ENCODE measurements around the gene CPT1B. TPM values are rescaled to one million over a fixed set of nuclear protein-coding genes. Genes with fewer than 3 reads are reported as not detected.
A peak's percentile ranks its signal among the peaks of the same experiment; 100 is the strongest.
"Not testable (repeated sequence)": the region's sequence is repeated elsewhere in the genome, so short reads cannot be mapped to it uniquely, and the experiment has no call there.

CPT1B gene
- total RNA-seq, 1 experiment from 2014 or later: 10.4 TPM

DNA sequence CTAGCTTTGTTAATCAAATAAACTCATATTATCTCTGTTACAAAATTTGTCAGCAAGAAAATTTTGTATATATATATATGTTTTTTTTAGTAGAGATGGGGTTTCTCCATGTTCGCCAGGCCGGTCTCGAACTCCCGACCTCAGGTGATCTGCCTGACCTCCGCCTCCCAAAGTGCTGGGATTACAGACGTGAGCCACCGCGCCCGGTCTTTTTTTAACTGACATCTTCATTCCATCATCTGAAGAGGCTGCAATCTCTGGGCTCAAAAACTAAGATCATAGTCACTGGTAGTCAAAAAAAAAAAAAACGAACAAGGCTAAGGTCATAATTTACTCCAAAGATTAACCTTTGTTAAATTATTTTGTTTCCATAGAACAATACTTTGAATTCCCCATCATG is 37.8 kb downstream of the CPT1B start:
- in situ Hi-C loops (cut with HindIII; ENCODE audit: low pct_unique_long_range_greater_than_20kb, low sequenced_read_pairs): no loop called here
- no peak for DNase-seq (ENCODE audit: low read depth)

DNA sequence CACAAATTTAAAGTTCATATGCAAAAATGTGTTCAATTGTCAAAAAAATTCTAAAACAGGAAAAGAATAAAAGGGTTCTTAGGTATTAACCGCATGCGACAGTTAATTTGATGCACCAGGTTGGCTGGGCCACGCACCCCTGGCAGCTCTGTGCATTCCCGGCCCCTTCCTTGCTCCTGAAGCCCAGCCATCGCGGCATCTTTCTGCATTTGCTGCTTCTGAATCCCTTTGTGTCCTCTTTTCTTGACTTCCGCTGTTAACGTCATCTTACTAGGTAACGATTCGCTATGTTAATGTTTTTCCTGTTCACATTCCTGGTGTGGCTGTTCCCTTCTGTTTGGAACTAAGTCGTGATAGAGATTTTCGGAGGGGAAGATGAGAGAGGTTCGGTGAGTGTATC is 40.5 kb downstream of the CPT1B start:
- in situ Hi-C loops (cut with HindIII; ENCODE audit: low pct_unique_long_range_greater_than_20kb, low sequenced_read_pairs): no loop called here
- DNase-seq (ENCODE audit: low read depth): no peak

DNA sequence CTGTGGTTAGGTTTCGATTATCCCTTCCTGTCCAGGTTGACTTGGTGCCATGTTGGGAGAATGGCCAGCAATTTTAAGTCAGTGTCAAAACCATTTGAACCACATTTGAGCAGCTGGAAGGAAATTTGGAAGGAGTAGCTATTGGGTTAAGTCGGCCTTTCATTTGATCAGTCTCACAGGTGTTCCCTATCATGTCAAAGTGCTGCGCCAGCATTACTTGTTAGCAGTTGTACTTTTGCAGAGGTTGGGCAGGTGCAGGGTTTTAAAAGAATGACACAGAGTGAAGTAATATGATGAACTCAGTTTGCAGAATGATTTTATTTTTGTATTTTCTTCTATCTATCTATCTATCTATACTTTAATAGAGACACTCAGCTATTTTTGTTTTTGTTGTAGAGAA is 42.0 kb downstream of the CPT1B start:
- DNase-seq (ENCODE audit: low read depth): no peak
- in situ Hi-C loops (cut with HindIII; ENCODE audit: low pct_unique_long_range_greater_than_20kb, low sequenced_read_pairs): no loop called here

DNA sequence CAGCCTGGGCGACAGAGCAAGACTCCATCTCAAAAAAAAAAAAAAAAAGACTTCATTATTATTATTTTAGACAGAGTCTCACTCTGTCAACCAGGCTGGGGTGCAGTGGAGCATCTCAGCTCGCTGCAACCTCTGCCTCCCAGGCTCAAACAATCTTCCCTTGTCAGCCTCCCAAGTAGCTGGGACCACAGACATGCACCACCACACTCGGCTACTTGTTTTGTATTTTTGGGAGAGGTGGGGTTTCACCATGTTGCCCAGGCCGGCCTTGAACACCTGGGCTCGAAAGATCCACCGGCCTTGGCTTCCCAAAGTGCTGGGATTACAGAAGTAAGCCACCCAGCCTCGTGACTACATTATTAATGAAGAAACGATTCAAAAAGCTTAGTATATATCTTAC is 43.1 kb downstream of the CPT1B start:
- in situ Hi-C loops (cut with HindIII; ENCODE audit: low pct_unique_long_range_greater_than_20kb, low sequenced_read_pairs): no loop called here
- no peak for DNase-seq (ENCODE audit: low read depth)

DNA sequence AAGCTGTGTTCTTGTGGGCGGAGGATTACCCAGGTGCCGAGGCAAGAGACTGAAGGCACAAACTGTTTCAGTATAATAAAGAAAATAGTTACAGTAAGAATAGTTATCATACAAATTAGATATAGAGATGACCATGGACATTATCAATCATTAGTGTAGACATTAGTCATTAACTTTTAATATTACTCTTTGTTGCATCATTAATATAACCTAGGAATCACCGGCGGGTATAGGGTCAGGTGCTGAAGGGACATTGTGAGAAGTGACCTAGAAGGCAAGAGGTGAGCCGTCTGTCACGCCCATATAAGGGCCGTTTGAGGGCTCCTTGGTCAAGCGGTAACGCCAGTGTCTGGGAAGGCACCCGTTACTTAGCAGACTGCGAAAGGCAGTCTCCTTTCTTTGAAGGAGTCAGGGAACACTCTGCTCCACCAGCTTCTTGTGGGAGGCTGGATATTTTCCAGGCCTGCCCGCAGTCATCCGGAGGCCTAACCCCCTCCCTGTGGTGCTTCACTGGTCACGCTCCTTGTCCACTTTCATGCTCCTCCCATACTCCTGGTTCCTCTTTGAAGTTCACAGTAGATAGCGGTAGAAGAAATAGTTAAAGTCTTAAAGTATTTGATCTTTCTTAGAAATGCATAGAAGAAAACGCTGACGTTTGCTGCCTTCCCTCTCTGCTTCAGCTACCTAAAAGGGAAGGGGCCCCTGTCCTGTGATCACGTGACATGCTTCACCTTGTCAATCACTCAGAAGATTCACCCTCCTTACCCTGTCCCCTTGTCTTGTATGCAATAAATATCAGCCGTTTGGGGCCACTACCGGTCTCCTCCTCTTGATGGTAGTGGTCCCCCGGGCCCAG is 44.1 kb downstream of the CPT1B start:
- DNase-seq (ENCODE audit: low read depth): peak; percentile 58
- in situ Hi-C loops (cut with HindIII; ENCODE audit: low pct_unique_long_range_greater_than_20kb, low sequenced_read_pairs): not testable (repeated sequence)

DNA sequence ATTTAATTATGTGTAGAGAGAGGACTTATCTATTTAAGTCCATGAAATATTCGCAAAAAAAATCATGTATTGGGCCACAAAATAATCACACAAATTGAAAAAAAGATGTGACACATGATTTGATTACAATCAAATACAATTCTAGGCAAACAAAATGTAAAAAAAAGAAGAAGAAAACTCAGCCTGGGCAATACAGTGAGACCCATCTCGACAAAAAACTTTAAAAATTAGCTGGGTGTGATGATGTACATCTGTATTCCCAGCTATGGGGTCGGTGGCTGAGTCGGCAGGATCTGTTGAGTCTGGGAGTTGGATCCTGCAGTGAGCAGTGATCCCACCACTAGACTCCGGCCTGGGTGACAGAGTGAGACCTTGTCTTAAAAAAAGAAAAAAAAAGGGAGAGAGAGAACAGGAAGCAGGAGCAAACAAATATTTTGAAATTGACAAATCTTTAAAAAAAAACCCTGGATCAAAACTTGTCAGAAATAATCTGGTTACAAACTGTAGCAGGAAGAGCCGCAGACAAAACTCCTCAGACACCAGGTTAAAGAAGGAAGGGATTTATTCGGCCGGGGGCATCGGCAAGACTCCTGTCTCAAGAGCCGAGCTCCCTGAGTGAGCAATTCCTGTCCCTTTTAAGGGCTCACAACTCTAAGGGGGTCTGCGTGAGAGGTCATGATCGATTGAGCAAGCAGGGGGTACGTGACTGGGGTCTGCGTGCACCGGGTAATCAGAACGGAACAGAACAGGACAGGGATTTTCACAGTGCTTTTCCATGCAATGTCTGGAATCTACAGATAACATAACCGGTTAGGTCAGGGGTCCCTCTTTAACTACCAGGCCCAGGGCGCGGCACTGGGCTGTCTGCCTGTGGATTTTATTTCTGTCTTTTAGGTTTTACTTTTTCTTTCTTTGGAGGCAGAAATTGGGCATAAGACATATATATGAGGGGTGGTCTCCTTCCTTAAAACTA is 45.1 kb downstream of the CPT1B start:
- in situ Hi-C loops (cut with HindIII; ENCODE audit: low pct_unique_long_range_greater_than_20kb, low sequenced_read_pairs): no loop called here
- no peak for DNase-seq (ENCODE audit: low read depth)

DNA sequence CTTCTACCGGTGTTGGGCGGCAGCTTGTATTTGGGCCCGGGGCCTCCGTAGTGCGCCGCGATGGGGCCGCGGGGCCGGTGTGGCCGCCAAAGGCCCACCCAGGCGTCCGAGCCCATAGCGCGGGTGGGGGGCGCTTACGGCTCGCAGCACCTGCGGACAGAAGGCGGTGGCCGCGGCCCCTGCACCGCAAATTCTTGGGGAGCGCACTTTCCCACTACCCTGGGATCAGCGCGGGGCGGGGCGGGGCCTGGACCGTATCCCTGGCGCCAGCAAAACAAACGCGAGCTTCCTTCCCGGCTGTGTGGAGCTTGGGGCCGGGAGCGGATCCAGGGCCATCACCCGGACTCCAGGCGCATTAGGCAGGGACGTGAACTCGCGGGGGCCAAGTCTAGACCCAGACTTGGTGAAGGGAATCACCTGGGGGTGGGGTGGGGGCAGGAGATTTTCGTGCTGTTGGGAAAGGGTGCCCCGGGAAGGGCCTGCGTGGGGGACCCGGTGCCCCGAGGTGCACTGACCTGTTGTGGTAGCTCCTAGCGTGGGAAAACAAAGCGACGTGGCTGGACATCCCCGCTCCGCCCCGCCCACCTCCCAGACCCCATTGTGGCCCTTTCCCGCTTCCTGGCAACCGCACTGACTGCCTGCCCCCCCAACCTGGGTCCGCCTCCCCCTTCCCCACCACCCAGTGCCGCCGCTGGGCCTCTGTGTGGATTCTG is 46.1 kb downstream of the CPT1B start:
- in situ Hi-C loops (cut with HindIII; ENCODE audit: low pct_unique_long_range_greater_than_20kb, low sequenced_read_pairs): no loop called here
- peak; percentile 79 for DNase-seq (ENCODE audit: low read depth)

DNA sequence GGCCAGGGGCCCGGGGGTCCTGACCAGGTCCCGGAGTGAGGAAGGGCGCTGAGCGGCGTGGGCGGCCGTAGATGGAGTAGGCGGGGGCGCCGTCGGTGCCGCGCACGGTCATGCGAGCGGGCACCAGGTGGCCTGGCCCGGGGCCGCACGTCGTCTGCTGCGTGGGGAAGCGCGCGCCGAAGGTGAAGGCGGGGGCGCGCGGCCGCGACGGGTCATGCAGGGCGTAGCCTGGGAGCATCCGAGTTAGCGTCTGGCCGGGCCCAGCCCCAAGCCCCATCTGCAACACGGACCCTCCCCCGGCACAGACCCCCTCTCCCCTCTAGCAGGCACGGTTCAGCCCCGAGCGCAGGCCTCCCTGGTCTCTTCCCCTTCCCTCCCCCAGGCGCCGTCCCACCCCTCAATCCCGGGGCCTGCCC is 46.7 kb downstream of the CPT1B start:
- in situ Hi-C loops (cut with HindIII; ENCODE audit: low pct_unique_long_range_greater_than_20kb, low sequenced_read_pairs): no loop called here
- DNase-seq (ENCODE audit: low read depth): peak; percentile 68

DNA sequence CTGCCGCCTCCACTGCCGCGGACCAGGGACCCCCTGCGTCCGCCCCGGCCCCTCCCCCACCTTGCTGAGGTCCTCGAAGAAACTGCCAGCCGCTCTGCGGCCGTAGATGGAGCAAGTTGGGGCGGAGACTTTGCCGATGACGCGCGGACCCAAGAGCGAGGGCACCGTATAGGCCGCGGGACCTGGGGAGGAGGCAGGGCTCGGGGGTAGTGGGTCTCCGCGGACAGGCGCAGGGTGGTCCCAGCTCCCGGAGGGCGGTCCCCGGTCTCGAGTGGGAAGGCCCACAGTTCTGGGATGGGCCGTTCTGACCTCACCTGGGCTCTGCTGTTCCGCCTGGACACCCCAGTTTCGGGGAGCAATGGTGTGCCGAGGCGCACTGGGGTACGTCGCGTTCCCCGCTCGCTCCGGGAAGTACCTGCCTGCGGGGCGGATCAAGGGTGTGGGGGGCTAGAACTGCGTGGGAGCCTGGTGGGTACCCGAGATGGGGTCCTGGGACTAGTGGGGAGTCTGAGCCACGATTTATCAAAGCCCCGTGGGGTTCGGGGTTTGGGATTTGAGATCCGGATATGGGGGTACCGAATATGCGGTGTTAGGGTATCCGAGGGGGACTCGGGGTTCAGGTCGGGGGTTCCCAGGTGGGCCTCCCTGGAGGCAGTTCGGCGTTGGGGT is 47.2 kb downstream of the CPT1B start:
- in situ Hi-C loops (cut with HindIII; ENCODE audit: low pct_unique_long_range_greater_than_20kb, low sequenced_read_pairs): no loop called here
- peak; percentile 88 for DNase-seq (ENCODE audit: low read depth)

DNA sequence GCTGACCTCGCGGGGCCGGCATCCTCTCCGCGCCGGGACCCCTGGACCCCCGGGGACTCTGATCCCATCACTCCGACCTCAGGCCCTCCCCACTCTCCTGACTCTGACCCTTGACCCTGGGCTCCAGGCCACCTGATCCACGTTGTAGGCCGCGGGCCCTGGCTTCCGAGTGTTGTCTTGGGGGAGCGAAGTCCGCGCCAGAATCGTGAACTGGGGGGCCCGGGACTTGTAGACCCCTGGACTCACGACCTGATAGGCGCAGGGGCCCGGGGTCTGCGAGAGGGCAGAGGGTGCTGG is 47.7 kb downstream of the CPT1B start:
- in situ Hi-C loops (cut with HindIII; ENCODE audit: low pct_unique_long_range_greater_than_20kb, low sequenced_read_pairs): no loop called here
- no peak for DNase-seq (ENCODE audit: low read depth)

DNA sequence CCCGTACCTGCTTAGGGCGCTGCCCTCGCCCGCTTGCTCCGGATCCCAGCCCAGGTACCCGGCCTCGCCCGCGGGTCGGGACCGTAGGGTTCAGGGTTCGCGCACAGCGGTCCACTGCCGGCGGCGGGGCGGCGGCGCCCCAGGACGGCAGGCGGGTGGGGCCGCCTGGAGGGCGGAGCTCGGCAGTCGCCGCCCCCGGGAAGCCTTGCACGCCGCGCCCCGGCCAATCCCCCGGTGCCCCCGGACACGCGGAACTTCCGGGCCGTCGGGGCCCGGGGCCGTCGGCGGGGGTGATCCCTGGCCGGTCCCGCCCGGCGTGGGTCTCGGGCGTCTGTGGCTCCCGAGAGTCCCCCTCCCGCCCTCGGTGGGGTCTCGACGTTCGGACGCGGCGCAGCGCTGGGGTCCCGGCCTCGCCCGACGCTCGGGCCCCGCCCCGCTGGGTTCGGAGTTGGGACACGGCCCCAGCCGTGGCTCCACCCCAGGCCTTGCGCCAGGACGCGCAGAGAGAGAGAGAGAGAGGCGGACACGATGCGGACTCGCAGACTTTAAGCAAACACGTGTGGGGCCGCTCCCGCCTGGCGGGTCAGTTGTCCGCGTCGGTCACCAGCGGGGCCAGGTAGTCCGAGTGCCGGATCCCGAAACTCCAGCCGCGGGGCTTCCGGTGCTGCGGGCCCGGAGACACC is 48.2 kb downstream of the CPT1B start, which contains the start of gene TYMP:
Gene TYMP, minus strand, starts transcription at position 116 of the 683 bp plus-strand sequence. CDS start 303 bp downstream, outside the sequence.
- peak; percentile 94 for DNase-seq (ENCODE audit: low read depth)
- in situ Hi-C loops (cut with HindIII; ENCODE audit: low pct_unique_long_range_greater_than_20kb, low sequenced_read_pairs): no loop called here

DNA sequence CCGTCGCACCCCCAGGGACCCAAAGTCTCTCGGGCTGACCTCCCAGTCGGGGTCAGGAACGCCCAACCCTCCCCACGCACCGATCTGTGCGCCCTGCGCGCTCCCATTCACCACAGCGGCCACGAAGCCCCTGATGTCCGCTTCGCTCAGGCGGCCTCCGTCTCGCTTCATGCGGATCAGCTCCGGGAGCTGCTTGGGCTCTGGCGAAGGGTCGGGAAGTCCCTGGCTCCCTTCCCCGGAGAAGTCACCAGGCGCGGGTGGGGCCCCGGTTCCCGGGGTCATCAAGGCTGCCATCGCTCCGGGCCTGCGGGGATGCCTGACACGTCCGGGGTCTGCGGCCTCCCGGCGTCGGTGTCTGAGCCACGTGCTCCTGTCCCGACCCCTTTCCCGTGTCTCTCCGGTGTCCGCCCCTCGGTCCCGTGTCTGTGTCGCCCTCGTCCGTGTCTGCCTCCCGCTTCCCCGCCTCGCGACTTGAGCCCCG is 48.8 kb downstream of the CPT1B start:
- no peak for DNase-seq (ENCODE audit: low read depth)
- in situ Hi-C loops (cut with HindIII; ENCODE audit: low pct_unique_long_range_greater_than_20kb, low sequenced_read_pairs): no loop called here

DNA sequence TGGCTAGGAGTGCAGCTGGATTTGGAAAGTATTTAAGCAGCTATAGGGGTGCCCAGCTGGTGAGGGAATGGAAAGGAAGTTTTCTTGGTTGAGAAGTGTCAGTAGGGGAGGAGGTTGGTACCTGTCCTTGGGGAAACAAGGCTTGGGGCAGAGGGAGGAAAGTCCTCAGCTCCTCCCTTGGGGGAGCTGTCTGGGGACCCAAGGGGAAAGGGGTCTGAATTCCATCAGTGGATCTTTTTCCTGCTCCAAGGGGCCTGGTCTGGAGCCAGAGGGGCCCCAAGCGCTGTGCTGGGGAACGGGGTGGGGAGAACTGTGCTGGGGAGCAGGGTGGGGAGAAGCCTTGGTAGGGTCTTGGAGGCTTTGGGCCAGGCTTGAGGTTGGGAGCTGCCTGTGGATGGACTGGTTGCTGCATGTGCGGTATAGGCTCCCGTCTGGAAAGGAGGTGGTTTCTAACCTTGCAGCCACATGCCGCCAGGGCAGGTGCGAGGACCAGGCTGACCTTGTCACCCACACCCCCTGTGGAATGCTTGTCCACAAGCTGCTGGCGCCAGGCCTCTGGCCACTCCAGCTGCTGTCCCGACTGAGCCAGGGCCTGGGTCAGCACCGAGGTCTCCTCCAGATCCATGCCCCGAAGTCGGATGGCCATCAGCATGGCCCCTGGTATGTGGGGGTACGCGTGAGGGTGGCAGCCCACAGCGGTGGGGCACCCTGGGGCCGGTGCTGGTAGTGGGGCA is 49.4 kb downstream of the CPT1B start:
- DNase-seq (ENCODE audit: low read depth): no peak
- in situ Hi-C loops (cut with HindIII; ENCODE audit: low pct_unique_long_range_greater_than_20kb, low sequenced_read_pairs): no loop called here

DNA sequence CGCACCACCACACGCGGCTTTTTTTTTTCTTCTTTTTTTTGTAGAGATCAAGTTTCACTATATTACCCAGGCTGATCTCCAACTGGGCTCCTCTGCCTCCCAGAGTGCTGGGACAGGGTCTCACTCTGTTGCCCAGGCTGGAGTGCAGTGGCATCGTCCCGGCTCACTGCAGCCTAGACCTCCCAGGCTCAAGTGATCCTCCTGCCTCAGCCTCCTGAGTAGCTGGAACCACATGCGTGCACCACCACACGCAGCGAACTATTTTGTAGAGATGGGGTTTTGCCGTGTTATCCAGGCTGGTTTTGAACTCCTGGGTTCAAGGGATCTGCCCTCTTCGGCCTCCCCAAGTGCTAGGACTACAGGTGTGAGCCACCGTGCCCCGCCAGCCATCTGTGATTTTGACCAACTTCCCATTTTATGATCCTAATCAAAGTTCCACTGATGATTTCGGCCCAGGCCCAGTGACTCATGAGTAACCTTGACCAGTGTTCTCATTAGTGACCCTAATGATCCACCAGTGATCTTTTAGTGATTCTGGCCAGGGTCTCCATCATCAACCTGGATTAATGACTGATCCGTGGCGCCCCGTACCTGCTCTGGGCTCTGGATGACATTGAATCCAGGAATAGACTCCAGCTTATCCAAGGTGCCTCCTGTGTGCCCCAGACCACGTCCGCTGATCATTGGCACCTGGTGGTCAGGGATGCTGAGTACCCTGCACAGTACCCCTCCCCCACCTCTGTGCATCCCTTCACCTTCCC is 50.1 kb downstream of the CPT1B start:
- no peak for DNase-seq (ENCODE audit: low read depth)

DNA sequence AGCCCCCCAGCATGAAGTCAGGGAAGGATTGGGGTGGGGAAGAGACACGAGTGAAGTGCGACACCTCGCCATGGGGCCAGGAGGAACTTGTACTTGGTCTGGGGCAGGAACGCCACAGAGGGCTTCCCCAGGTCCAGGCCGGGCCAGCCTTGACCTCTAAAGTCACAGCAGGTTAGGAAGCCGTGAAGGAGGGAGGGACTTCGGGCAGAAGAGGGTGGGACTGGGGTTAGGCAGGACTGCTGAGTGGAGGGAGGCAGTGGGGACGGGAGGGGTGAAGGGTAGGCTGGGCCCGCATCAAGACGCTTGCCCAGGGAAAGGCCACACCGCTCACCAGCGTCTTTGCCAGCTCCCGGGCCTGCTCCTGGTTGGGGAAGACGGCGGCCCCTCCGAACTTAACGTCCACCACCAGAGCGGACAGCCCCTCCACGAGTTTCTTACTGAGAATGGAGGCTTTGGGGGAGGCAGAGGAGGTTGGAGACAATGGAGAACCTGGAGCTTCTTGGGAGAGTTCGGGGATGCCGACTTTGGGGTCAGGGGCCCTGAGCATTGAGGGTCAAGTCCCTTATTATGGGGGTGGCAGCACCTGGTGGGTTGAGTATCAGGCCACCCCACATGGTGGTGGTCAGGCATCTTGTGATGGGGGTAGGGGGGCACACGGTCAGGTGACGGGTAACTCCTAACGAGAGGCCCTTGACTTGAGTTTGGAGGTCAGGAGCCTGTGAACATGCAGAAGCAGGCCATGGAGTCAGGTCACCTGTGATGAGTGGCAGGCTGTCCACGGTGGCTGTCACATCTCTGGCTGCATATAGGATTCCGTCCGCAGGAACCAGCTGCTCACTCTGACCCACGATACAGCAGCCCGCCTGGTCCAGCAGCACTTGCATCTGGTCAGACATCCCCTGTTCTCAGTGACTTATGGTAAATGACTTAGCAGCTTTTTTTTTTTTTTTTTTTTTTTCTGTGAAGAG is 51.1 kb downstream of the CPT1B start:
- in situ Hi-C loops (cut with HindIII; ENCODE audit: low pct_unique_long_range_greater_than_20kb, low sequenced_read_pairs): no loop called here
- peak; percentile 83 for DNase-seq (ENCODE audit: low read depth)

More for the DNA sequence above, 50.1 kb downstream of the CPT1B start:
- in situ Hi-C loops (cut with HindIII; ENCODE audit: low pct_unique_long_range_greater_than_20kb, low sequenced_read_pairs): no loop called here
